Adrenal gland (tissue), 12 donors: Measurements from ENCODE around the gene CERT1. TPM values are rescaled to one million over a fixed set of nuclear protein-coding genes. Genes with fewer than 3 reads are reported as not detected.
"Not testable (repeated sequence)": the region's sequence is repeated elsewhere in the genome, so short reads cannot be mapped to it uniquely, and the experiment has no call there.

Source experiments
- DNase-seq, 7 donors: peaks; one replicate each; pipeline ENCODE4 v3.0.0-alpha.2; 2019 to 2020
- H3K27ac ChIP-seq, 5 donors: fragments of 200-600 bp; sonication (generic) in 4 of 5; 1 replicate in 3 of 5; 2 replicates in 2 of 5; pipeline versions ENCODE4 v1.5.1 to v1.8.0; 2016 to 2020; ENCODE audit warnings: mild to moderate bottlenecking in 1 of 5
- H3K27me3 ChIP-seq: fragments of 200-600 bp; 2 replicates; pipeline ENCODE4 v1.8.0; 2021
- H3K36me3 ChIP-seq, 2 donors: fragments of 200-600 bp; replicated peaks in 1 of 2; 1 replicate in 1 of 2; 2 replicates in 1 of 2; pipeline versions ENCODE4 v1.5.1 to v1.8.0; 2018 to 2022
- H3K4me1 ChIP-seq, 2 donors: fragments of 200-600 bp; replicated peaks in 1 of 2; 1 replicate in 1 of 2; 2 replicates in 1 of 2; pipeline versions ENCODE4 v1.5.1 to v1.8.0; 2018 to 2021
- H3K4me3 ChIP-seq, 4 donors: fragments of 200-600 bp; sonication (generic) in 3 of 4; one replicate each; pipeline ENCODE4 v1.5.1; 2016 to 2018
- H3K9me3 ChIP-seq, 3 donors: fragments of 200-600 bp; sonication (generic) in 1 of 3; replicated peaks in 1 of 3; 1 replicate in 2 of 3; 2 replicates in 1 of 3; pipeline versions ENCODE4 v1.5.1 to v1.8.0; 2016 to 2021
- CTCF ChIP-seq, 6 experiments: fragments of 450-650 bp in 4 of 6; fragments of 200-600 bp in 2 of 6; sonication (generic) in 1 of 6; IDR thresholded peaks; 1 replicate in 5 of 6; 2 replicates in 1 of 6; pipeline versions ENCODE4 v1.5.1 to v1.8.0; 2016 to 2021; ENCODE audit warnings: antibody characterized with exemption in 6 of 6, mild to moderate bottlenecking in 2 of 6, moderate library complexity in 1 of 6
- POLR2A ChIP-seq, 2 donors: fragments of 450-650 bp; IDR thresholded peaks; one replicate each; pipeline ENCODE4 v1.6.1; 2017; ENCODE audit warnings: antibody characterized with exemption in 2 of 2, mild to moderate bottlenecking in 2 of 2, moderate library complexity in 1 of 2
- WGBS, 4 donors: extraction: QIAGEN DNeasy Blood & Tissue Kit in 2 of 4; methylation state at CpG; one replicate each; pipeline versions ENCODE4 v1.1.5 to v1.1.7; 2013 to 2017; 5-methylcytosine and 5-hydroxymethylcytosine counted together
- intact Hi-C, 2 donors: fragments of 100-400 bp; cut with DNase I; formaldehyde crosslinking; loops; one replicate each; pipeline versions ENCODE4 v1.14.1 to v1.15.0; 2022 to 2023
- polyA plus RNA-seq, 3 donors: library from polyadenylated mRNA; stranded (reverse); fragments of 200-250 nt in 2 of 3; fragments of 350-450 nt in 1 of 3; fragmentation: Illumina TruSeq in 1 of 3; extraction: RNeasy Lipid Tissue Mini Kit (QIAGEN cat#74804) in 1 of 3; gene quantifications; one replicate each; pipeline ENCODE4 v1.2.3, GENCODE V29; 2013 to 2014
- total RNA-seq, 9 donors: library from RNA; depleted of rRNA in 4 of 9; stranded (reverse); fragments of >200 nt in 4 of 9; fragments of 120-200 nt in 1 of 9; fragmentation: NEBNext Ultra II Directional in 1 of 9; extraction: Animal tissue kit (Norgen Biotek cat#: 25700) in 1 of 9; gene quantifications; one replicate each; pipeline versions ENCODE4 v1.1.0 to v1.2.4, GENCODE V29; 2013 to 2023
- donor health status: healthy with polysubstance abuse.
- donor health status: Bipolar disorder and iron deficiency.
- donor health status: DM: yes; HTN: yes; CAD: no.
- donor health status: DM: no; HTN: no; CAD: no.
- donor health status: DM: no; HTN: no; CAD: no.
- donor health status: DM: yes; HTN: yes; CAD: no.

CERT1 gene
- total and polyA plus RNA-seq, 12 donors: 5.7 to 67.6 (median 50.4) TPM

GRCh38 chr5:75509956-75510355, 1.5 kb downstream of the CERT1 start:
- Histone ChIP-seq H3K4me1 (peaks cover 4 to 52% of the 10 kb centered on the region in 2 donors), H3K9me3 (no peaks in the 10 kb centered on the region), H3K27ac (peak overlapping the region in 3 of 5 donors; percentile 31 to 95 (median 90)), H3K4me3 (peak overlapping the region in 2 of 4 donors; percentile 81 to 87), H3K27me3 (no peaks in the 10 kb centered on the region), H3K36me3 (no peaks in the 10 kb centered on the region)
- intact Hi-C loops: loop anchor here in 1 of 2 donors (10.0 kb wide), 1 partner anchor 275 kb away; the partner anchor contains the start of gene ANKRD31
- no peak for TF ChIP-seq POLR2A (IDR thresholded peaks at IDR 0.05)
- no peak for TF ChIP-seq CTCF (IDR thresholded peaks at IDR 0.05)
- 0 to 4% (median 0%) methylated on average over 1 of the region's 1 CpG for WGBS, 4 donors
- DNase-seq: peak in 5 of 7 donors; percentile 28 to 57 (median 44)

GRCh38 chr5:75509546-75509945, 1.9 kb downstream of the CERT1 start:
- peak overlapping the region in 2 of 5 donors; percentile 31 to 95 for H3K27ac ChIP-seq
- no peaks in the 10 kb centered on the region for H3K9me3 ChIP-seq
- DNase-seq: no peak
- no peak for TF ChIP-seq CTCF (IDR thresholded peaks at IDR 0.05)
- no peak for TF ChIP-seq POLR2A (IDR thresholded peaks at IDR 0.05)
- peak overlapping the region in 1 of 4 donors; percentile 81 for H3K4me3 ChIP-seq
- H3K4me1 ChIP-seq: peaks cover 4 to 52% of the 10 kb centered on the region in 2 donors
- no peaks in the 10 kb centered on the region for H3K27me3 ChIP-seq
- intact Hi-C loops: no loop called here
- 63 to 74% (median 66%) methylated on average over 4 of the region's 4 CpGs for WGBS, 4 donors
- no peaks in the 10 kb centered on the region for H3K36me3 ChIP-seq

GRCh38 chr5:75507841-75508240, 3.6 kb downstream of the CERT1 start:
- 95 to 100% (median 97%) methylated on average over 1 of the region's 1 CpG for WGBS, 4 donors
- intact Hi-C loops: no loop called here
- Histone ChIP-seq H3K9me3 (no peaks in the 10 kb centered on the region), H3K4me1 (peaks cover 4 to 35% of the 10 kb centered on the region in 2 donors), H3K27ac (no peak overlapping the region), H3K36me3 (no peaks in the 10 kb centered on the region), H3K27me3 (no peaks in the 10 kb centered on the region), H3K4me3 (no peak overlapping the region)
- DNase-seq: no peak
- TF ChIP-seq POLR2A (IDR thresholded peaks at IDR 0.05) (no peak), CTCF (IDR thresholded peaks at IDR 0.05) (no peak)

- DNase-seq, H3K27ac ChIP-seq, H3K4me3 ChIP-seq, H3K27me3 ChIP-seq, intact Hi-C loops, H3K9me3 ChIP-seq, H3K36me3 ChIP-seq: not testable (repeated sequence)
- H3K4me1 ChIP-seq: peaks cover 4 to 37% of the 10 kb centered on the region in 2 donors
- WGBS, 4 donors: 92 to 94% (median 93%) methylated on average over 5 of the region's 5 CpGs
These were observed 6.3 kb downstream of the CERT1 start for GRCh38 chr5:75505112-75505511.

GRCh38 chr5:75498875-75499274, 12.6 kb downstream of the CERT1 start:
- H3K27me3 ChIP-seq, intact Hi-C loops: not testable (repeated sequence)

More at GRCh38 chr5:75498875-75499274, 12.6 kb downstream of the CERT1 start:
- not testable (repeated sequence) for H3K4me3 ChIP-seq, H3K9me3 ChIP-seq, DNase-seq, H3K36me3 ChIP-seq, H3K4me1 ChIP-seq, H3K27ac ChIP-seq
- WGBS, 4 donors: 98 to 100% (median 100%) methylated on average over 1 of the region's 1 CpG
